Measurements from ENCODE around the gene TMEM54.

The TMEM54 gene

GRCh38 chr1:32881871-32882850 is 19.0 kb downstream of the TMEM54 start:
- DNase-seq (ENCODE audit: low read depth), result no peak

GRCh38 chr1:32881291-32881690 is 19.9 kb downstream of the TMEM54 start:
- DNase-seq (ENCODE audit: low read depth), result no peak

GRCh38 chr1:32878637-32879041 is 22.6 kb downstream of the TMEM54 start:
- no peak for DNase-seq (ENCODE audit: low read depth)

GRCh38 chr1:32878183-32878582 is 23.0 kb downstream of the TMEM54 start:
- DNase-seq (ENCODE audit: low read depth), result no peak

GRCh38 chr1:32877211-32878110 is 23.7 kb downstream of the TMEM54 start:
- DNase-seq (ENCODE audit: low read depth), result no peak

- no peak for DNase-seq (ENCODE audit: low read depth)
Measured at GRCh38 chr1:32876341-32877210, 24.6 kb downstream of the TMEM54 start.

- no peak for DNase-seq (ENCODE audit: low read depth)
Measured at GRCh38 chr1:32874860-32875752, 26.1 kb downstream of the TMEM54 start.

GRCh38 chr1:32873484-32873883 is 27.7 kb downstream of the TMEM54 start:
- no peak for DNase-seq (ENCODE audit: low read depth)

- no peak for DNase-seq (ENCODE audit: low read depth)
Measured at GRCh38 chr1:32872192-32872460, 29.1 kb downstream of the TMEM54 start.

- DNase-seq (ENCODE audit: low read depth), result no peak
Measured at GRCh38 chr1:32871364-32872191, 29.6 kb downstream of the TMEM54 start.

- DNase-seq (ENCODE audit: low read depth), result no peak
Measured at GRCh38 chr1:32870615-32871363, 30.4 kb downstream of the TMEM54 start, which contains the start of gene FNDC5. Gene FNDC5, minus strand, starts transcription at chr1:32870912.

- DNase-seq (ENCODE audit: low read depth), result no peak
Measured at GRCh38 chr1:32869923-32870614, 31.1 kb downstream of the TMEM54 start.

GRCh38 chr1:32868806-32869455 is 32.3 kb downstream of the TMEM54 start:
- no peak for DNase-seq (ENCODE audit: low read depth)

GRCh38 chr1:32868085-32868484 is 33.1 kb downstream of the TMEM54 start:
- no peak for DNase-seq (ENCODE audit: low read depth)

GRCh38 chr1:32867671-32868070 is 33.5 kb downstream of the TMEM54 start:
- no peak for DNase-seq (ENCODE audit: low read depth)

GRCh38 chr1:32867151-32867550 is 34.0 kb downstream of the TMEM54 start:
- no peak for DNase-seq (ENCODE audit: low read depth)

GRCh38 chr1:32865639-32866405 is 35.4 kb downstream of the TMEM54 start:
- no peak for DNase-seq (ENCODE audit: low read depth)

All from stimulated activated CD8-positive, alpha-beta memory T cell treated with anti-CD3 and anti-CD28 coated beads, Interleukin-15, amount 100 ng/mL, for 24 hours (primary cell).